ENCODE measurements around the gene MBD3. TPM values are rescaled to one million over a fixed set of nuclear protein-coding genes. Genes with fewer than 3 reads are reported as not detected.

The MBD3 gene
- total and polyA plus RNA-seq, 2 of the 4 experiments (the other 2 are of a cell fraction) = 42.5 to 66.3 TPM

DNA sequence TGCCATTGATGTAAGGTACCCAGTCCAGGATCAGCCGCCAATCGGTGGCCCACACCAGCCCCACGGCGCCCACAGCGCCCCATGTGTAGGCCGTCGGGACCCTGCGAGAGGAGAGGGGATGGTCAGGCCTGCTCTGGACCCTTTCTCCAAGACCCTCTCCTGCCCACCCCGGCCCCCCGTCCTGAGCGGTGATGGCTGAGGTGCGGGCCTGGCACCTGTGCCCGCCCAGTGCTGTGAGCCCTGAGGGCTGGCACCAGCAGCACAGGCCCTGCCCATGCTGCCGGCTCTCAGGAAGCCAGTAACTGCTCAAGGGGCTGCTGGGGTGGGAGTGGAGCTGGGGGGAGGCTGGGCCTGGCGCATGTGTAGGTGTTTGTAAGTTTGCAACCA is 6.8 kb upstream of the MBD3 start:
- H2BK15ac ChIP-seq (ENCODE audit: low read depth, low read length) = no peak overlapping the region
- POLR2A ChIA-PET (ENCODE audit: unreplicated experiment) = no interaction called here
- no peak overlapping the region for H3K56ac ChIP-seq (ENCODE audit: extremely low read depth, insufficient read depth, low read length)
- H3K9me3 ChIP-seq (ENCODE audit: control insufficient read depth, insufficient read depth, low read length) = no peaks in the 10 kb centered on the region
- intact Hi-C loops (cut with micrococcal nuclease) (no loop called here), in situ Hi-C loops (cut with MboI; ENCODE audit: low sequenced_read_pairs) (no loop called here), dilution Hi-C loops (cut with HindIII; ENCODE audit: low sequenced_read_pairs, unreplicated experiment) (no loop called here)
- DNase-seq (no peak), ATAC-seq (ENCODE audit: low read depth) (no peak)
- no peak overlapping the region for H3K27ac ChIP-seq (ENCODE audit: insufficient read depth, low read length)
- no peak overlapping the region for H3K4ac ChIP-seq (ENCODE audit: low read depth, low read length)
- no peak overlapping the region for H2AK9ac ChIP-seq (replicated peaks; ENCODE audit: low read depth, low read length, poor library complexity)
- H2BK120ac ChIP-seq (ENCODE audit: low read depth, low read length) = no peak overlapping the region
- no peak overlapping the region for H4K5ac ChIP-seq (ENCODE audit: low read depth, low read length)
- H3K4me1 ChIP-seq (ENCODE audit: control insufficient read depth, insufficient read depth, low read length) = no peaks in the 10 kb centered on the region; the same call in 1 of the 2 replicates
- H3K4me2 ChIP-seq (ENCODE audit: low read depth, low read length) = no peak overlapping the region
- TF ChIP-seq CEBPB (IDR thresholded peaks at IDR 0.05; ENCODE audit: low read depth, low read length) = no peak
- no peak for TF ChIP-seq MAZ (IDR thresholded peaks at IDR 0.05; ENCODE audit: borderline replicate concordance, low read depth, low read length)
- TF ChIP-seq, protein P1, sequence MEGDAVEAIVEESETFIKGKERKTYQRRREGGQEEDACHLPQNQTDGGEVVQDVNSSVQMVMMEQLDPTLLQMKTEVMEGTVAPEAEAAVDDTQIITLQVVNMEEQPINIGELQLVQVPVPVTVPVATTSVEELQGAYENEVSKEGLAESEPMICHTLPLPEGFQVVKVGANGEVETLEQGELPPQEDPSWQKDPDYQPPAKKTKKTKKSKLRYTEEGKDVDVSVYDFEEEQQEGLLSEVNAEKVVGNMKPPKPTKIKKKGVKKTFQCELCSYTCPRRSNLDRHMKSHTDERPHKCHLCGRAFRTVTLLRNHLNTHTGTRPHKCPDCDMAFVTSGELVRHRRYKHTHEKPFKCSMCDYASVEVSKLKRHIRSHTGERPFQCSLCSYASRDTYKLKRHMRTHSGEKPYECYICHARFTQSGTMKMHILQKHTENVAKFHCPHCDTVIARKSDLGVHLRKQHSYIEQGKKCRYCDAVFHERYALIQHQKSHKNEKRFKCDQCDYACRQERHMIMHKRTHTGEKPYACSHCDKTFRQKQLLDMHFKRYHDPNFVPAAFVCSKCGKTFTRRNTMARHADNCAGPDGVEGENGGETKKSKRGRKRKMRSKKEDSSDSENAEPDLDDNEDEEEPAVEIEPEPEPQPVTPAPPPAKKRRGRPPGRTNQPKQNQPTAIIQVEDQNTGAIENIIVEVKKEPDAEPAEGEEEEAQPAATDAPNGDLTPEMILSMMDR (conservative IDR thresholded peaks at IDR 0.05; ENCODE audit: low read depth, low read length) = no peak
- TF ChIP-seq MAFK (IDR thresholded peaks at IDR 0.05; ENCODE audit: low read depth, low read length) = no peak
- no peak for TF ChIP-seq RAD21 (IDR thresholded peaks at IDR 0.05; ENCODE audit: low read length)
- TF ChIP-seq, protein P2, sequence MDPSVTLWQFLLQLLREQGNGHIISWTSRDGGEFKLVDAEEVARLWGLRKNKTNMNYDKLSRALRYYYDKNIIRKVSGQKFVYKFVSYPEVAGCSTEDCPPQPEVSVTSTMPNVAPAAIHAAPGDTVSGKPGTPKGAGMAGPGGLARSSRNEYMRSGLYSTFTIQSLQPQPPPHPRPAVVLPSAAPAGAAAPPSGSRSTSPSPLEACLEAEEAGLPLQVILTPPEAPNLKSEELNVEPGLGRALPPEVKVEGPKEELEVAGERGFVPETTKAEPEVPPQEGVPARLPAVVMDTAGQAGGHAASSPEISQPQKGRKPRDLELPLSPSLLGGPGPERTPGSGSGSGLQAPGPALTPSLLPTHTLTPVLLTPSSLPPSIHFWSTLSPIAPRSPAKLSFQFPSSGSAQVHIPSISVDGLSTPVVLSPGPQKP (IDR thresholded peaks at IDR 0.05; ENCODE audit: borderline replicate concordance, low read depth, low read length) = no peak
- no peak for TF ChIP-seq MXI1 (IDR thresholded peaks at IDR 0.05; ENCODE audit: borderline replicate concordance, low read depth, low read length)
- no peak for TF ChIP-seq CHD1 (IDR thresholded peaks at IDR 0.05; ENCODE audit: low read depth, low read length)
- H2AK5ac ChIP-seq (ENCODE audit: low read depth, low read length) = no peak overlapping the region
- no peaks in the 10 kb centered on the region for H3K27me3 ChIP-seq (ENCODE audit: control insufficient read depth, insufficient read depth, low read length)
- 85% methylated on average over 6 of the region's 15 CpGs; no CpG with 5 or more reads in 1 of the 2 experiments for WGBS, 2 experiments (ENCODE audit: extremely low coverage in 2 of 2, insufficient read length in 1 of 2)
- no peak overlapping the region for H4K91ac ChIP-seq (ENCODE audit: insufficient read depth, low read depth, low read length)
- H3K36me3 ChIP-seq (ENCODE audit: control insufficient read depth, insufficient read depth, low read length) = peaks cover 33% of the 10 kb centered on the region
- peaks cover 6 to 55% of the 10 kb centered on the region in 2 experiments for H3K79me1 ChIP-seq (ENCODE audit: low read depth in 1 of 2, low read length in 2 of 2)
- H3K4me3 ChIP-seq (ENCODE audit: insufficient read depth, low read depth, low read length) = no peak overlapping the region
- H4K20me1 ChIP-seq (ENCODE audit: insufficient read depth, low read length) = peaks cover 40% of the 10 kb centered on the region
- H2BK5ac ChIP-seq (ENCODE audit: low read depth, low read length, poor library complexity, severe bottlenecking) = no peak overlapping the region
- no peak overlapping the region for H3K23ac ChIP-seq (ENCODE audit: low read depth, low read length)
- H4K8ac ChIP-seq (ENCODE audit: low read depth in 2 of 2, low read length in 2 of 2) = no peak overlapping the region
- no peak overlapping the region for H3K14ac ChIP-seq (replicated peaks; ENCODE audit: low read depth, low read length)
- H3K9me1 ChIP-seq (ENCODE audit: insufficient read depth, low read length) = 0 out of 2 replicates have a peak, but pooled peaks cover 6% of the 10 kb centered on the region
- no peak overlapping the region for H2BK20ac ChIP-seq (ENCODE audit: low read depth, low read length)
- no peak overlapping the region for H3K9ac ChIP-seq (ENCODE audit: low read depth, low read length)
- BruUV-seq (replicated peaks) = no TSS peak
- no peak overlapping the region for H3K18ac ChIP-seq (ENCODE audit: low read depth, low read length)
- no peak overlapping the region for H2AFZ ChIP-seq (replicated peaks; ENCODE audit: low read length, poor library complexity)
- CTCF ChIA-PET = no interaction called here
